T-cell (primary cell): ENCODE measurements around the gene DLGAP1. TPM values are rescaled to one million over a fixed set of nuclear protein-coding genes. Genes with fewer than 3 reads are reported as not detected.

Experiments used
- ATAC-seq, 4 experiments: fragments of 200-7000 bp in 3 of 4; fragments of 150-1000 bp in 1 of 4; cut with Tn5 transposase; replicated peaks in 1 of 4; 1 replicate in 3 of 4; 2 replicates in 1 of 4; pipeline ENCODE4 v1.10.0; 2021; ENCODE audit warnings: moderate library complexity in 3 of 4, mild to moderate bottlenecking in 2 of 4, moderate number of reproducible peaks in 1 of 4
- CTCF ChIA-PET, 2 donors: fragments of 300-600 bp; sonication (Branson Sonifier 250); formaldehyde crosslinking; loops; one replicate each; lab custom pipeline; 2022; ENCODE audit warnings: antibody characterized with exemption in 2 of 2; lab: Charles Lee
- POLR2A ChIA-PET, 2 donors: fragments of 300-600 bp; sonication (Branson Sonifier 250); formaldehyde crosslinking; loops; one replicate each; lab custom pipeline; 2022; ENCODE audit warnings: antibody characterized with exemption in 2 of 2; lab: Charles Lee
- DNase-seq, 35 experiments: peaks; one replicate each; pipeline versions ENCODE4 v3.0.0 to v3.0.0-alpha.2; 2013 to 2023
- H3K27ac ChIP-seq: one replicate; pipeline ENCODE4 v1.5.1; 2013; ENCODE audit warnings: low read length
- H3K27me3 ChIP-seq, 2 experiments: replicated peaks in 1 of 2; 1 replicate in 1 of 2; 2 replicates in 1 of 2; pipeline versions ENCODE4 v1.6.1 to v1.7.0; 2013; ENCODE audit warnings: low read length in 1 of 2, mixed read lengths in 1 of 2; ENCODE audit not compliant: control insufficient read depth in 2 of 2, insufficient read depth in 2 of 2; ENCODE audit errors: extremely low read depth in 1 of 2
- H3K36me3 ChIP-seq, 2 donors: 1 replicate in 1 of 2; 2 replicates in 1 of 2; pipeline versions ENCODE4 v1.6.1 to v1.7.0; 2013; ENCODE audit warnings: low read length in 1 of 2; ENCODE audit not compliant: control insufficient read depth in 2 of 2, insufficient read depth in 1 of 2; ENCODE audit errors: extremely low read depth in 1 of 2
- H3K4me1 ChIP-seq, 2 experiments: 1 replicate in 1 of 2; 2 replicates in 1 of 2; pipeline versions ENCODE4 v1.6.1 to v1.7.0; 2013; ENCODE audit warnings: low read length in 2 of 2, mixed read lengths in 1 of 2; ENCODE audit not compliant: insufficient read depth in 2 of 2, control insufficient read depth in 1 of 2; ENCODE audit errors: extremely low read depth in 1 of 2
- H3K4me3 ChIP-seq, 2 donors: 1 replicate in 1 of 2; 2 replicates in 1 of 2; pipeline versions ENCODE4 v1.5.1 to v1.7.0; 2013; ENCODE audit warnings: mild to moderate bottlenecking in 2 of 2, low read length in 1 of 2, moderate library complexity in 1 of 2; ENCODE audit not compliant: control insufficient read depth in 1 of 2; ENCODE audit errors: extremely low read depth in 1 of 2
- H3K9me3 ChIP-seq: 2 replicates; pipeline ENCODE4 v1.7.0; 2013
- H3K27ac Mint-ChIP-seq, 2 donors: one replicate each; pipeline ENCODE4 v1.8.0; 2020 to 2021; ENCODE audit warnings: mild to moderate bottlenecking in 2 of 2, mixed read lengths in 2 of 2
- H3K27me3 Mint-ChIP-seq, 2 donors: one replicate each; pipeline ENCODE4 v1.8.0; 2021 to 2022; ENCODE audit warnings: mixed read lengths in 2 of 2
- H3K36me3 Mint-ChIP-seq: one replicate; pipeline ENCODE4 v1.8.0; 2021; ENCODE audit warnings: mixed read lengths
- H3K4me1 Mint-ChIP-seq, 3 donors: one replicate each; pipeline ENCODE4 v1.8.0; 2020 to 2022; ENCODE audit warnings: mixed read lengths in 3 of 3, mild to moderate bottlenecking in 1 of 3
- H3K4me3 Mint-ChIP-seq, 3 donors: one replicate each; pipeline ENCODE4 v1.8.0; 2020 to 2022; ENCODE audit warnings: mild to moderate bottlenecking in 3 of 3, mixed read lengths in 3 of 3, moderate library complexity in 3 of 3
- H3K9me3 Mint-ChIP-seq, 3 donors: one replicate each; pipeline ENCODE4 v1.8.0; 2020 to 2022; ENCODE audit warnings: mixed read lengths in 3 of 3
- WGBS: methylation state at CpG from one replicate; pipeline ENCODE4 v1.1.5; 2013; ENCODE audit warnings: missing lambda C conversion rate; ENCODE audit not compliant: insufficient coverage; 5-methylcytosine and 5-hydroxymethylcytosine counted together
- total RNA-seq, 35 experiments: library from RNA in 6 of 35; stranded (reverse) in 6 of 35; fragments of 120-200 nt in 1 of 35; gene quantifications; one replicate each; pipeline versions ENCODE4 v1.2.1 to v1.2.4 and lab custom pipeline; 2013 to 2026

DLGAP1 gene
- total RNA-seq, 5 donors from 2014 or later (not counting 1 experiment from before 2014, with no cell fraction given): 0.25 to 1.8 (median 0.26) TPM

DNA sequence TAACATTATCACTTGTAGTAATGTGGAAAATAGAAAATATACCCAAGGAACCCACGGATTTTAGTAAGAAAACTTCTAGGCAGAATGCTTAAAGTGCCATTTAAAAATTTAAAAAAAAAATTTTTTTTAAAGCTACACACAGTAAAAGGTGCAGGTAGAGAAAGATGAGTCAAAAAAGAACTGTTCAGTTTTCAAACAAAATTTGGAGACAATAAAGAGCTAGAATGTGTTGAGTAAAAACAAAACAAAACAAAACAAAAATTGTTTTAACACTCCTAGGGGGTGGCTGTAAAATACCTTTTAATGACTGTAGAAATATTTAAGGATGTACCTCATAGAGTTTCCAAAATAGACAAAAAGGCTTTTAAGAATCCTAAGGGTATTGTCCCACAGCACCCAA is 793.1 kb downstream of the DLGAP1 start:
- H3K27ac ChIP-seq: no peak overlapping the region
- CTCF ChIA-PET: interaction anchor here (0.6 to 0.7 kb wide), 4 partner anchors 29 to 380 kb away, joined by 3 to 7 read pairs (median 3); no protein-coding TSS in a partner anchor
- Mint-ChIP-seq H3K27ac (no peak overlapping the region), H3K9me3 (no peaks in the 10 kb centered on the region), H3K36me3 (no peaks in the 10 kb centered on the region), H3K4me3 (no peak overlapping the region), H3K27me3 (no peaks in the 10 kb centered on the region), H3K4me1 (peaks cover 4 to 7% (median 6%) of the 10 kb centered on the region in 3 donors)
- H3K9me3 ChIP-seq: no peaks in the 10 kb centered on the region
- no peak overlapping the region for H3K4me3 ChIP-seq
- ATAC-seq: no peak
- H3K4me1 ChIP-seq: peaks cover 3 to 6% of the 10 kb centered on the region in 2 experiments
- peaks cover 0 to 3% of the 10 kb centered on the region in 2 experiments for H3K27me3 ChIP-seq
- H3K36me3 ChIP-seq: no peaks in the 10 kb centered on the region
- WGBS: no CpG with 5 or more reads among the region's 1 CpG
- no peak for DNase-seq
- POLR2A ChIA-PET: no interaction called here

DNA sequence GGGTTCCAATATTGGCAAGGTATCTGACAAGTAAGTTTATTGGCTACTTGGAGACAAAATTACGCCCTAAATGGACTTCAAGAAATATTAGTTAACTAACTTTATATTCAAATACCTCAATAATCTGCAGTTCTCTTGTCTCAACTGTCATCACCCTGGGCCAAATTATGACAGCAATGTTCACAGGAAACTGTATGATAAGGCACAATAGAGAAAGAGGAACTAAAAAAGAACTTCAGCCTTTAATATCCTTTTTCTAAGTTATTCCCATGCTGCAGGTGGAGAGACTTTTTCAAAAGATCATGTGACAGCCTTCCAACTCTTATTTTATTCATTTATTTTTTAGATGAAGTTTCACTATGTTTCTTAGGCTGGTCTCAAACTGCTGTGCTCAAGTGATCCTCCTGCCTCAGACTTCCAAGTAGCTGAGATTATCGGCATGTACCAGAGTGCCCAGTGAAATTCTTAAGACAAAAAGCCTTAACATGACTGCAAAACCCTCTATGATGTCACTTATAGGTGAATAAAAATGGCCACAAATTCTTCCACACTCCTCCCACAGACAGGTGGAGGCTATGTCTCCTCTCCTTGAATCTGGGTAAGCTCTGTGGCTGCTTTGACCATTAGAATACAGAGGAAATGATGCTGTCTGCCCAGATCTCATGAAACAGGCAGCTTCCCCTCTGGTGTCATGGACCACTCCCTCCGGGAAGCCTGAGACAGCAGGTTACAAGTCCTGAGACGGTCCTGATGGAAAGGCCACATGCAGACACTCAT is 794.2 kb downstream of the DLGAP1 start:
- POLR2A ChIA-PET: no interaction called here
- peaks cover 0 to 2% of the 10 kb centered on the region in 2 experiments for H3K27me3 ChIP-seq
- no peaks in the 10 kb centered on the region for H3K9me3 ChIP-seq
- H3K4me1 ChIP-seq: peaks cover 3% of the 10 kb centered on the region in 2 experiments
- no peaks in the 10 kb centered on the region for H3K36me3 Mint-ChIP-seq
- H3K27me3 Mint-ChIP-seq: no peaks in the 10 kb centered on the region
- no peaks in the 10 kb centered on the region for H3K9me3 Mint-ChIP-seq
- no peak overlapping the region for H3K4me3 ChIP-seq
- no peak overlapping the region for H3K27ac Mint-ChIP-seq
- CTCF ChIA-PET: interaction anchor here in 1 of 2 donors (0.6 to 0.7 kb wide), 2 partner anchors 30 to 119 kb away, joined by 4 to 7 read pairs; no protein-coding TSS in a partner anchor
- no peak overlapping the region for H3K27ac ChIP-seq
- no peak for ATAC-seq
- no peak overlapping the region for H3K4me3 Mint-ChIP-seq
- peaks cover 4 to 5% (median 4%) of the 10 kb centered on the region in 3 donors for H3K4me1 Mint-ChIP-seq
- DNase-seq: no peak
- H3K36me3 ChIP-seq: no peaks in the 10 kb centered on the region
- 100% methylated on average over 1 of the region's 4 CpGs for WGBS

DNA sequence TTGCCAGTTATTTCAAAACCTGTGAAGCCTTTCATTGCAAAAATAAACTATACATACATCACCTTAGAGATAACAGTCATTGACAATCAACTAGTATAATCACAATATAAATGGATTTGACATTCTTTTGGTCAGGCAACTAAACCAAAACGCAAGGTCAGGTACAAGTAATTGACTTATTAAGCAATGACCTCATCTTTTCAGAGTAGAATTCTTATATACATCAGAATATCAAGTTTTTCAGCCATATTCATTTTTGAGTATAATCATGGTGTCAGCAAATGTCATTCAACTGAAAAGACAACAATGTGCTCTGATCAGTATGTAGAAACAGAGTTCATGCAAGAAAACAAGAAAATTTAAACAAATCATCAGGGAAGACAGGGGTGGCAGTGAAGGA is 796.6 kb downstream of the DLGAP1 start:
- ATAC-seq (no peak), DNase-seq (no peak)
- no CpG with 5 or more reads among the region's 1 CpG for WGBS
- H3K4me3 Mint-ChIP-seq: no peak overlapping the region
- Histone ChIP-seq H3K4me1 (no peaks in the 10 kb centered on the region), H3K27me3 (no peaks in the 10 kb centered on the region), H3K36me3 (no peaks in the 10 kb centered on the region), H3K9me3 (no peaks in the 10 kb centered on the region), H3K27ac (no peak overlapping the region), H3K4me3 (no peak overlapping the region)
- no peaks in the 10 kb centered on the region for H3K9me3 Mint-ChIP-seq
- POLR2A ChIA-PET: interaction anchor here in 1 of 2 donors (0.5 kb wide), 1 partner anchor 213 kb away, joined by 3 read pairs; no protein-coding TSS in a partner anchor
- no peaks in the 10 kb centered on the region for H3K27me3 Mint-ChIP-seq
- no peaks in the 10 kb centered on the region for H3K36me3 Mint-ChIP-seq
- no peaks in the 10 kb centered on the region for H3K4me1 Mint-ChIP-seq
- CTCF ChIA-PET: interaction anchor here in 1 of 2 donors (0.7 to 1.2 kb wide), 2 partner anchors 330 to 375 kb away, joined by 3 to 4 read pairs; no protein-coding TSS in a partner anchor
- H3K27ac Mint-ChIP-seq: no peak overlapping the region

DNA sequence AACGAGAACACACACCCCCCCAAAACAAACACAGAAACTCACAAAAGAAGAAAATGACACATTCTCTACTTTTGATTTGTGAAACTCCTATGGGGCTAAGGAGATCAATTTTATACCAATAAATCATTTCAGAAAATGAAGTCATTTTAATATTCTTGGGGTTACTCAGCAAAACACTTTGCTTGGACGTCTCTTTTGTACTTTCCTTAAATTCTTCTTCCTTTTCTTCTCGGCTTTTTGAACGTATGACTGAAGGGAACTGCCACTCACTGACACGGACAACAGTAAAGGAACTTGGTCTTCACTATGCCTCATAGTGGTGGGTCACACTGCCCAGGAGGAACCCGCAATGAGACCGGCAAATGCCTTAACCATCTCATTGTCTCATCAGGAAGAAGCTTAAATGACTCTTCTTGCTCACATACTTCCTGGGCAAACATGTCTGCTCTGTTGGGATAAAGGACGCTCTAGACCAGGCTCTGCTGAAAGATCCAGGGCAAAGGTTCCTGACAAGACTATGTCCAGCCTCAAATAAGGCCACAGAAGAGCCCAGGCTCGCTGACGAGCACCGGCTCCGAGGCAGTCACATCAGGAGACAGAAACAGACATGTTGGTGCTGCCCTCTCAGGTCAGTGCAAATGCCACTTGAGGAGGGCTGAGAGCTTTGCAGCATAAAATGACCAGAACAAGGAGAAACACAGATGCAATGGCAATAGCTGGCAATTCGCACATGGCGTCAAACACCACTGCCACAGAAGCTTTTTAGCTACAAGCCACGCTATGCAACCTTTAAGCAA is 799.7 kb downstream of the DLGAP1 start:
- no peak overlapping the region for H3K4me3 ChIP-seq
- no peaks in the 10 kb centered on the region for H3K27me3 Mint-ChIP-seq
- ATAC-seq: no peak
- H3K27ac ChIP-seq: no peak overlapping the region
- CTCF ChIA-PET: interaction anchor here in 1 of 2 donors (0.5 to 1.0 kb wide), 2 partner anchors 11 to 211 kb away, joined by 3 read pairs; no protein-coding TSS in a partner anchor
- no peak overlapping the region for H3K27ac Mint-ChIP-seq
- DNase-seq: no peak
- no peaks in the 10 kb centered on the region for H3K9me3 Mint-ChIP-seq
- WGBS: 79% methylated on average over 11 of the region's 15 CpGs
- POLR2A ChIA-PET: no interaction called here
- no peaks in the 10 kb centered on the region for H3K4me1 Mint-ChIP-seq
- H3K9me3 ChIP-seq: no peaks in the 10 kb centered on the region
- no peaks in the 10 kb centered on the region for H3K27me3 ChIP-seq
- H3K36me3 Mint-ChIP-seq: no peaks in the 10 kb centered on the region
- H3K36me3 ChIP-seq: no peaks in the 10 kb centered on the region
- H3K4me3 Mint-ChIP-seq: no peak overlapping the region
- no peaks in the 10 kb centered on the region for H3K4me1 ChIP-seq

DNA sequence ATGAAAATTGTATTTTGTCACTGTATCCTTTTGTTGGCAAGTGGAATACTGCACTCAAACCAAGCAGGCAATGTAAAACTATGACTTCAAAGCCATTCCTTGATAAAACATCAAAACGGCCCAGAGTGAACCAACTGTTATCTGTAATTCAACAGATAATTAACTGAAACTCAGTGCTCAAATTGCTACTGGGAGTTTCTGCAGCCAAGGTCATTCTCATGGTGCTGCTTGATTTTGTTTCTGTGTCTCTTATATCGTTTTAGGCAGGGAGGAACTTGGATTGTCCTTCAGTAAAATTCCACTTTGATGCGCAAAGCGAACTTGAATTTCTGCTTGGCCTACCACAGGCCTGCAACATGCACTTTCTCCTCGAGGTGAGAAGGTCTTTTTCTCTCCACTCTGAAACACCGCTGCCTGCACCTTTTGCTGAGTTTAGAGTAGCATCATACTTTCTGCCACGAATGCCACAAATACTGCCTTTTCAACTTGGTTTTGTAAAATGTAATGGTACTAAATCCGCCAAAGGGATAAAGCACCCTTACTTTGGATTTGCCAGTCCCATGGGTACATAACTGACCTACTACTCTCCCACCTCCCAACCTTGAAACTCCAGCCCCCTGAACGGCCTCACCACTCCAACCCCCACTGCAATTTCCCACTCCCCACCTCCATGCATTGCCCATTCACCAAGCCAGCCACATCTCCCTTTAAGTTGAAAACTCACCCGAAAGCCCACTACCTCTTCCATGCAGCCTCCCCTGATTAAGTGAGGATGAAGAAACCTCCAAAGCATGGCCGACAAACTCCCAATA is 800.5 kb downstream of the DLGAP1 start:
- no peak for ATAC-seq
- H3K27ac Mint-ChIP-seq: no peak overlapping the region
- H3K4me1 ChIP-seq: no peaks in the 10 kb centered on the region
- H3K27me3 Mint-ChIP-seq: no peaks in the 10 kb centered on the region
- 84% methylated on average over 5 of the region's 11 CpGs for WGBS
- H3K4me3 ChIP-seq: no peak overlapping the region
- no peaks in the 10 kb centered on the region for H3K9me3 ChIP-seq
- H3K9me3 Mint-ChIP-seq: no peaks in the 10 kb centered on the region
- H3K4me3 Mint-ChIP-seq: no peak overlapping the region
- no peaks in the 10 kb centered on the region for H3K36me3 Mint-ChIP-seq
- no peak for DNase-seq
- ChIA-PET POLR2A (no interaction called here), CTCF (interaction anchor here in 1 of 2 donors (1.0 kb wide), 1 partner anchor 11 kb away, joined by 3 read pairs; no protein-coding TSS in a partner anchor)
- H3K27me3 ChIP-seq: no peaks in the 10 kb centered on the region
- H3K4me1 Mint-ChIP-seq: no peaks in the 10 kb centered on the region
- H3K36me3 ChIP-seq: no peaks in the 10 kb centered on the region
- H3K27ac ChIP-seq: no peak overlapping the region
